ENCODE results near the gene ZNF80. TPM values are rescaled to one million over a fixed set of nuclear protein-coding genes. Genes with fewer than 3 reads are reported as not detected.

The ZNF80 gene
- polyA plus RNA-seq, 1 donor = 0.09 TPM

DNA sequence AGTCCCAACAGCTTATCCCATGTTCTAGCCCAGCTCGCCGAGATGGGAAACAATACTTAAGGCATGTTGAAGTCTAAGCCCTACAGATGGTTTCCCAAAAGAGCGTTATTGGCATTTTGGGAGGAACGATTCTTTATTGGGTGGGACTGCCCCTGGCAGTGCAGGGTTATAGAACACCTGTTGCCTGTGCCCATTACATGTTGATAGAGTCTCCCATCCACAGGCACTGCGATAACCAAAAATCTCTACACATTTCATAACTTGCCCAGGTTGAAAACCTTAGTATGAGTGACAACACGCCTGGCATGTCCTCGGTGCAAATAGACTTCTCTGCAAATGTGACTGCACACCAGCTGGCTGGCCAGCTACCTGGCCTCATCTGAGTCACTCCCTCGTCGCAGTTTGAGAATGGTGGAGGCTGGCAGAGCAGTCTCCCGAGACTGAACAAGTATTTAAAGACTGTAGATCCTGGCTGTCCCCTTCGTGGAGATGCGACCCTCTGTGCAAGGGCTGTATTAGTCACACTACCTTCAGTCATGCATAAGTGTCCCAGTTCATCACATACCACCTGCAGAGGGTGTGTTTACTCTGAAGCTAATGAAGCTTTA lies 18.7 kb downstream of the ZNF80 start:
- no peak for DNase-seq

DNA sequence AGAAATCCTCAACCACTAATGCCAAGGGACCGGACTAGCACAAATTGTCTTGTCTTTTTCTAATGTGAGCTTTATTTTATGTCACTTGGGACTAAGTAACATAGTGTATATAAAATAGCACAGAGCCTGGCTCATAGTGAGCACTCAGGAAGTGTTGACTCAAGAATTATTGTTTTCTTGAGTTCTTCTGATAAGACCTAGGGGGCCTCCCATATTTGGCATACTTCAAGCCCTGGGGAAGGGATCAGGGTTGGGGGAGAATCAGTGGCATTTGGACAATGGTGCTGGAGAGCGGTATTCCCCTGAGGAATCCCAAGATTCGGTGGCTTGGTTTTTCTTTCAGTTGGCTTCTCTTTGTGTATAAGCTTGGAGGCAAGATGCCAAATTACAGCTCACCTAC lies 19.4 kb downstream of the ZNF80 start:
- no peak for DNase-seq

DNA sequence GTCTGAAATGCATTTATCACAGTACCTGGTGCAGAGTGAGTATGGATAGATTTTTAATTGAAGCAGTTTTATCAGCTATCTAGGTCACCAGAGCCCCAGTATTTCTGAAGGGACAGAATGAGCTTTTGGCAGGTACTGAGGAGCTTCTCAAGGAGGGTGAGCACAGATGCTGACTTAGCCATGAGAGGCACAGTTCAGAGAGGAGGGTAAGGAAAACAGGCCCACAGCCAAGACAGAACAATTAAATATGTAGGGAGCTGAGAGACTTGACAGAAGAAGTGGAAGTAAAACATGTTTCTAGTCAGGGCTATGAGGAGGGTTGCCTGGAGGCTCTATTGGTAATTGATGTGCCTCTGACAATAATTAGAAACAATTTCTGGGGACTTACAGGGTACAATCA lies 20.1 kb downstream of the ZNF80 start:
- DNase-seq = no peak

DNA sequence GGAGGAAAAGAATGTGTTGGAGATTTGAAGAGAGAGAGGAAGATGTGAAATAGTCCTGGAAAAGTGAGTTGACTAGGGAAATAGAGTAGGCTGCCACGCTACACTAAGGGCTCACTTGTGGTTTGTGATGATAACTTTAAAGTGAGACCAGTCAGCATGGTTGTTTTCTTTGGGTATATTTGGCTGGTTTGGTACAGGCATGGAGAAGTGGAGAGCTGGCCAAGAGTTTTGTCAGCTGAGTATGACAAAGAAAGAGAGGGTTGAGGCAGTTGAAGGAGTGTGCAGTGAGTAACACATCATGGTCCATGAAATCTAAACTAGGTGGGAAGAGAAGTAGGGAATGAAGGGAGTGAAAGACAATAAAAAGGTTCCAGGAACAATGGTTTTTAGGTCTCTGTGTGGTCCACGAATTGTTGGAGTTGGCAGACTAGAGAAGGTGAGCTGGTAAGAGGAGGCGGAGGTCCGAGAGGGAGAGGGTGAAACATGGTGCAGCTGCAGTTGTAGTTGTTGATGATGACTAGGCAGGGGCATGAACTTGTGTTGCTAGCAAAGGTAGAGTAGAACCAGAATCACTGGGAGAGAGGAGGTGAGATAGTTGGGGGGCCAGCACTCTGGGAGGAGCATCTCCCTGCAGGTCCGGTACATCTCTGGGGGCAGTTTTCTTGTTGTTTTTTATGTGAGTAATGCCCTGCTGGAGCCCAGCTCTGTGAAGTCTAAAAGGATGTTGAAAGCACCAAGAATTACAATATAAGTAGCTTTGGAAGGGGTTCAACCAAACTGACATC lies 21.0 kb downstream of the ZNF80 start:
- DNase-seq = no peak

DNA sequence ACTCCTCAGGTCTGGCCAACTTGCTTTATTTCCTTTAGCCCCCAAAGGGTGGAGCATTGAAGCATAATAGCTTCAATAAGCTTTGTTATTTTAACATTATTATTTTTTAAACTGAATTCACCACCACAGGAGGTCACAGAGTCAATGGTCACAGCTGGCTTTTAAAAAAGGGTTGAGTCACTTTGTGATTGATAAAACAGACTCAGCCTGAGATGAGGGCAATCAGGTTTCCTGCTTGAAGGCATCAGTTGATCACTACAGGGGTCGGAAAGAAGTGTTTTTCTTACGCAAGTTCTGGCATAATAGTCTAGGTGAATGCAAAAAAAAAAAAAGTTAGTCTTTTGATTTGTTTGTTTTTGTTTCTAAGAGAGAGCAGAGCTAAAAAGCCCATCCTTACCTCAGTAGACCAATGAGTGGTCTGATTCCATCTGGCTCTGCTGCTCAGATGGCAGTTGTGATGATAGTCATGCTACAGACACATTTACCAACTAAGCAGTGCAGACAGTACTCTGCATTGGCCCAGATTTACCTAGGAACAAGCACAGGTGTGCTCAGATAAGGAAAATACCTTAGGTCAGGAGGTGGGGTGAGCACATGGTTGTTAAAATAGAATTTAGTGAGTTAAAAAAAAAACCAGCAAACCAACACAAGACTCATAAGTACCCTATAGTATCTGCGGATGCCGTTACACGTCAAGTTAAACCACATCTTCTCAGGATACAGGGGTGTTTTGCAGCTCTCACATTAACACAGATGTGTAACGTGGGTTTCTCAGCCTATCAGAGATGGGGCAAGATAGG lies 22.6 kb downstream of the ZNF80 start:
- DNase-seq = no peak

DNA sequence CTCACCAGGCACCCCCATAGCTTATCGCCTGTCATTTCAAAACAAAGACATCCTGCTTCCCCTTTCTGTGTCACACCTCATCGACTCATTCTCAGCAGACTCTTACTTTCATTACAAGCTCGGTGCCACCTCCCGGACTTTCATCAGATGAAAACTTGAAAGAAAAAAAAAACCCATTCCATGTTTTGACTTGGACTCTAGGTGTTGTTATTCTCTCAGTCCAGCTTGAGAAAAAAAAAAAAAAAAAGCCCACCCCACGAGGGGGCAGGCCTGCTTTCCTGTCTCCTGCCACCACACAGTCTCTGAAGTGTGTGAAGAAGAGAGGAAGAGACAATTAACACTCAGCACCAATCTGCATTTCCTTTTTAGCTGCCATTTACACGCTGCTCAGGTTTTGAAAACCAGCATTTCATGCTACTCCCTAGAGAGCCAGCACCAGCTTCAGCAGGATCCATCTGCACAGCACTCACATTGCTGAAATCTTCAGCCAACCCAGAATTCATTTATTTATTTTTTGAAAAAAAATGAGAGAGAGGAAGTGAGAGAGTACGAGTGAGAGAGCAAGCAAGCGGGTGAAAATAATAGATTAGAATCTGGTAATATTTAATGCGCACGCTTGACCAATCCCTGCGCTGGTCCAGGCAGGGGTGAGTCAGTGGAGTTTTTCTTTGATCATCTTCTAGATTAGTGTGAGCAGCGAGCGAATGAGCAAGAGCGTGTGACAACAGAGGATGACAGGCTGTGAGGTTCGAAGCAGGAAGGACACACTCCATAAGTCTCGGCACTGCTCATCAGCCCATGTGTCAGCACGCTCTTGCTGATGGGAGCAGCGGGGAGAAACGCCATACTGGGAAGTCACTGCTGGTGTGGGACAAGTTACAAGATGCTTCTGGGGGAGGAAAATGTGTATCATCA lies 23.5 kb downstream of the ZNF80 start:
- peak; percentile 14 for DNase-seq

DNA sequence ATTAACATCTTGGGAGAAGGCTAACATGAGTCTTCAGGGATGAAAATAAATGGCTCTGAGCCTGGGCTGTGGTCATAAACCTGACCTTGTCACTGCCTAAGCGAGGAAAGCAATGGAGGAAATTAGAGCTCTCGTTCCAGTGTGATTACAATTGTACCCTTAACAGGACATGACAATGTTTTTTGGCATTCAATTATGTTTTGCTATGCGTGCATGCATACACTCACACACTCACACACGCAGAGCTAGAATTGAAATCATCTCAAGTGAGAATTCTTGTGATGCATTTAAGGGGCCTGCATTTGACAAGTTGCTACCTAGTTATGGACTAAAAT lies 24.1 kb downstream of the ZNF80 start:
- DNase-seq = no peak

DNA sequence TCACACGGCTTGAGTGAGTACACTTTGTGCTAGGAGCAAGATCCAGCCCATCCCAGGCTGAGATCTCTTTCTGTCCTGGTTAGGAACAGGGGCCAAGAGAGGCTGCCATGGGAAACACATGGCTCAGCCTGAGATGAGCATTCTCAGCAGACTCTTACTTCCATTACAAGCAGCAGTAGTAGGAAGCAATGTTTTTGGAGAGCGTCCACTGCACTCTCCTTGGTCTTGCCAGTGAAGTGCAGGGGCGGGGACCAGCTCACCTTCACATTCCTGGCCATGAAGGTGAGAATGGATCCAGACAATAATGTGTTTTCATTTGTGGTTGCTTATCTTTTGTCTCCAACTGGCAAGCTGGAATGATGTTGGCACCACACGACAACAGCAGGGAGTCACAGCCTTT lies 24.7 kb downstream of the ZNF80 start:
- DNase-seq = no peak

DNA sequence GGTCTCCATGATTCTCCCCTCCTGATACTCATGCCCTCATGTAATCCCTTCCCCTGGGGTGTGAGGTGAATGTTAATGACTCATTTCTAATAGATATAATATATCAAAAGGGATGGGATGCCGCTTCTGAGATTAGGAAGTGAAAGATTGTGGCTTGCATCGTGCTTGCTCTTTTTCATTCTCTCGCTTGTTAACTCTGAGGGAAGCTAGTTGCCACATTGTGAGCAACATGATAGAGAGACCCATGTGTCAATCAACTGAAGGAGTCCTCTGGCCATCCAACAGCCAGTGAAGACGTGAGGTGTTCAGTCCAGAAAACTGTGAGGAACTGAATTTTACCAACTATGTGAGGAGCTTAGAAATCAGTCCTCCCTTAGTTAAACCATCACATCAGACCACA lies 29.6 kb downstream of the ZNF80 start:
- DNase-seq = no peak

DNA sequence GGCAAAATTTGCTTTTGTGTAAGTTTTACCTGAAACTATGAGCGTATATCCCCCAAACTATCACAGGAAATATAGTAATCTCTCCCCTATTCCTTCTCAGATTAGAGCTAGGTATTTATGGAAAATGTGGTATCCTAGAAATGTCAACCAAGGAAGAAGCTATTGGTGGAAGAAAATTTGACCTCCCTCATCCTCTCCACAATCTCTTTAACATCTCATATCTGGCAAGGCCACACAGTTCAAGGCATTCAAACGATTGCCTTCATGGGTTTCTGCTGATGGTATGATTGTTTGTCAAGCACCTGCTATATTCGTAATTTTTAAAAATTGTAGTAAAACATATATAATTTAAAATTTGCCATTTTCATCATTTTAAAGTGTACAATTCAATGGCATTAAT lies 31.0 kb downstream of the ZNF80 start:
- no peak for DNase-seq

DNA sequence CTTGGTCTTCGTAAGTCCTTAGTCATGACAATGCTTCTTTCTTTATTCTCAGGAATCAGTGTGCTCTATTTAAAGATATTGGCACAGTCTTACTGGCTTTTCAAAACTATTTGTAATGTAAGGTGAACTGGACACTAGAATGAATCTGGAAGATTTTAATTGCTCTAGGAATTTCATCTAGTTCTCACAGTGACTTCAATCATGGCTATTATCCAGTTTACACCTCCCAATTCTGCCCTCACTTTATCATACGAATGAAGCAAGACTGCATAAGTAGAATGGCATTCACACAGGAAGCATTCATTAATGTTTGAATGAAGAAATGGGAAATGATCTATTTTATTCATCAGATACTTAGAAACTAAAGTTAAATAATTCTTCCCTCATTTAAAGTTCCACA lies 31.8 kb downstream of the ZNF80 start:
- no peak for DNase-seq

DNA sequence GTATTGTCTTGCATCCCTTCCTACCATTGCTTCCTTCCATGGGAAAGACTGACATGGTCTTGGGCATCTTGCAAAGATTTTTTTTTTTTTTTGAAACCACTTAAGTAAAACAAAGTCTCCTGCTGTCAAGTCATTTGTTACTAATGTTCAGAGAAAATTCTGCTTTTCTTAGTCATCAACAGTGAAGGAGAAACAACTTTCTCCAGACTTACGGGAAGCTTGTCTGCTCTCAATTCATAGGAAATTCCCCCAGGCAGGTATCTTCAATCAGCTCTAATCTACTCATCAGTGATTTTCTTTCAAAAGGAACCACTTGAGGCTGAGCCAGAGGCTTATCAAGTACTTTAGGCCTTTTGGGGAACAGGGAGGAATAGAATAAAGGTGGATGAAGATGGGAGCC lies 42.6 kb downstream of the ZNF80 start:
- DNase-seq = no peak

DNA sequence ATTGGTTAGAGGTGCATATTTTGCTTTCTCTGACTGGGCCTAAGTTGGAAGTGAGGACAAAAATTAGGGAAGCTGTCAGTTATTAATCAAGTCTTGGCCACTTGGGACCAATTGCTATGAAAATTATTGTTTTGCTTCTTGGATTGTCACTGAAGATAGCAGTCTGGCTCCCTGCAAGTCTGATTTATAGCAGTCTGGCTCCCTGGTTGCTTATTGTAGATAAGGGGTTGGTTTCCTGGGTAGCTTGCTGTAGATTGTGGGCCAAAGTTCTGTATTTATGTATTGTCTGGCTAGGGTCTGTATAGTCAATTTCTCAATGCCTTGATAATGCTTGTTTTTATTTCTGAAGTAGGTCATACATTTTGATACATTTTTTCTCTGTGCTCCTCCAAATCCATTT lies 45.2 kb downstream of the ZNF80 start:
- no peak for DNase-seq

DNA sequence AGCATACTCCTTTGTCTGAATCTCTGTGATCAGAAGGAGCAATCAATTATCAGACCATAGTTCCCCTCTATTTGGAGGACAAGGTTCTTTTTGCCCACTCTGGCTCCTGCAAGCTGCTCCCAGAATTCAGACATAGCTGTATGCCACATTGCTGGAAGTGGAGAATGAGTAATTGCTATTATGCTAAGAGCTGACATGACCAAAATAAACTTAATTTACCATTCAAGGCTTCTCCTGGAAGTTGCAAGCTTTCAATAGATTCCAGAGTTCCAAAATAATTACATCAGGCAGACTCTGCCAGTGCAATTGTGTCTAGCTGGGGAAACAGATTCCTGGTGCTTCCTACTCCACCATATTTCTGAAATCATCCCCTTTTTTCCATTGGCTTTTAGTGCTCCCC lies 50.9 kb downstream of the ZNF80 start:
- no peak for DNase-seq

Other genes starting within 250 kb of the ZNF80 start
- 4.6 TPM for gene CCDC191, start 181.1 kb downstream of the ZNF80 start, polyA plus RNA-seq (ENCODE audit: insufficient read length)
- 14.9 TPM for gene QTRT2, start 180.8 kb downstream of the ZNF80 start, polyA plus RNA-seq (ENCODE audit: insufficient read length)
- gene DRD3, start 58.5 kb downstream of the ZNF80 start, polyA plus RNA-seq (ENCODE audit: insufficient read length) = not detected
- gene TIGIT, start 56.5 kb upstream of the ZNF80 start, polyA plus RNA-seq (ENCODE audit: insufficient read length) = 0.25 TPM

All from hindlimb muscle (tissue), 1 donor.